Epithelial cell of proximal tubule (primary cell): ENCODE results near the gene NEK4. TPM values are rescaled to one million over a fixed set of nuclear protein-coding genes. Genes with fewer than 3 reads are reported as not detected.
A peak's percentile ranks its signal among the peaks of the same experiment; 100 is the strongest.

Experiments
- DNase-seq: peaks from one replicate; pipeline ENCODE4 v3.0.0-alpha.2; 2011; ENCODE audit warnings: low read depth
- H3K4me3 ChIP-seq: 2 replicates; pipeline ENCODE4 v1.5.1; 2011; ENCODE audit warnings: low read depth, mild to moderate bottlenecking, low read length
- total RNA-seq: library from RNA; depleted of rRNA; stranded (reverse); fragments of >200 nt; gene quantifications from 2 replicates; pipeline ENCODE4 v1.2.3, GENCODE V29; 2015
- TF ChIP-seq, protein P1 (sequence below): conservative IDR thresholded peaks from 2 replicates; pipeline ENCODE4 v1.5.1; 2012; ENCODE audit warnings: low read depth, mild to moderate bottlenecking, low read length

NEK4 gene
- total RNA-seq, 1 donor from 2014 or later, result 13.3 TPM

DNA sequence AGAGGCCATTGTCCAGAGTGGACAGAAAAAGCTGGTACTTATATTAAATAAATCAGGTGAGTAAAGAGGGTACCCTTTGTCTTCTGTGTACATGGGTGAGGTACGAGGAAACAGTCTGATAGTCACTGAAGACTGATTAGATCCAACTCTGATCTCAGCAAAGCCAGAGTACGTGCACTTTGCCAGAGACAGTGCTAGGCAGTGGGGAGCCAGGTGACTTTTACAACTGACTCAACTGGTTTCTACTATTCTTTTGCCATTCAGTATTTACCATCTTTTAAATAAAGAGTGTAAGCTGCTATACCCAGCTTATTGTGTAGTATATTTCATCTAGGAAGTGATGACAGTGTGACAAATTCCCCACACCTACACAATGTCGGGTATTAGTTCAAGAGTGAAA lies 81.6 kb downstream of the NEK4 start:
- TF ChIP-seq, protein P1, sequence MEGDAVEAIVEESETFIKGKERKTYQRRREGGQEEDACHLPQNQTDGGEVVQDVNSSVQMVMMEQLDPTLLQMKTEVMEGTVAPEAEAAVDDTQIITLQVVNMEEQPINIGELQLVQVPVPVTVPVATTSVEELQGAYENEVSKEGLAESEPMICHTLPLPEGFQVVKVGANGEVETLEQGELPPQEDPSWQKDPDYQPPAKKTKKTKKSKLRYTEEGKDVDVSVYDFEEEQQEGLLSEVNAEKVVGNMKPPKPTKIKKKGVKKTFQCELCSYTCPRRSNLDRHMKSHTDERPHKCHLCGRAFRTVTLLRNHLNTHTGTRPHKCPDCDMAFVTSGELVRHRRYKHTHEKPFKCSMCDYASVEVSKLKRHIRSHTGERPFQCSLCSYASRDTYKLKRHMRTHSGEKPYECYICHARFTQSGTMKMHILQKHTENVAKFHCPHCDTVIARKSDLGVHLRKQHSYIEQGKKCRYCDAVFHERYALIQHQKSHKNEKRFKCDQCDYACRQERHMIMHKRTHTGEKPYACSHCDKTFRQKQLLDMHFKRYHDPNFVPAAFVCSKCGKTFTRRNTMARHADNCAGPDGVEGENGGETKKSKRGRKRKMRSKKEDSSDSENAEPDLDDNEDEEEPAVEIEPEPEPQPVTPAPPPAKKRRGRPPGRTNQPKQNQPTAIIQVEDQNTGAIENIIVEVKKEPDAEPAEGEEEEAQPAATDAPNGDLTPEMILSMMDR, result no peak
- H3K4me3 ChIP-seq, result no peak overlapping the region
- no peak for DNase-seq

- DNase-seq, result no peak
- TF ChIP-seq, protein P1, result no peak
- no peak overlapping the region for H3K4me3 ChIP-seq
Measured at GRCh38 chr3:52688266-52688665, 82.5 kb downstream of the NEK4 start.

DNA sequence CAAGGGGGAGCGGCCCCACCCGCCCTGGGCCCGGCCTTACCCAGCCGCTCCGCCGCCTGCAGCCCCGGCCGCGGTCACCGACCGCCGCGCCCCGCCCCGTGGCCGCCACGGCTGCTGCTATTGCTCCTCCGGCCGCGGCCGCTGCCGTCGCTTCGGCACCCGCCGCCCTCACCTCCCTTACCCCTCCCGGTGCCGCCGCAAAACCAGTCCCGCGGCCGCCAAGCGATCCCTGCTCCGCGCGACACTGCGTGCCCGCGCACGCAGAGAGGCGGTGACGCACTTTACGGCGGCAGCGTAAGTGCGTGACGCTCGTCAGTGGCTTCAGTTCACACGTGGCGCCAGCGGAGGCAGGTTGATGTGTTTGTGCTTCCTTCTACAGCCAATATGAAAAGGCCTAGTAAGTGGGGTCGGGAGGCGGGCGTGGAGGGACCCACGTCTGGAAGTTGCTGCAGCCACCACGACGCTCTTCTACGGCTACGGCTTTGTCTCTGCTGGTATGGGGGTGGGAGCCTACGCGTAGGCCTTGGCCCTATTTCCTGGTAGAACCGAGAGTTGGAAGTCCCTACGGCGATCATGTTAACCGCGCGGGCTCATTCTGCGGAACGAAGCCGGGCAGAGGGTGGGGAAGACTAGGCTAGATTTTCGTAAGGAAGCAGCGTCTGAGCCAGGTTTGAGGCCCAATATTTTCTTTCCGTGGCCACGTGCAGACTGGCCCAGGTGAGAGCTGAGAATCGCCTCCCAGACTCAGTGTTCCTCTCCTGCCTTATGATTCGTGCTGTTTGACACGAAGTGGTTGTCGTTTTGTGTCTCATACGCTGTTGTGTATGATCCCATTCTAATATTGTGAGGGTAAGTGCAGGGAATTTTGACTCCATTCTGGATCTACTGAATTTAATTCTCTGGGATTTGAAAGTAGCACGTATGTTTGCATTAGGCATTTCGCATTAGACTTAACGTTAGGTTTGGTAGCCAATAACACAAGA lies 84.7 kb downstream of the NEK4 start, which contains the start of the genes GNL3 and PBRM1:
Gene GNL3, plus strand, starts transcription at position 324 of the 983 bp plus-strand sequence. Its CDS starts 61 bp downstream, at position 385.
Gene PBRM1, minus strand, starts transcription at position 205 of the 983 bp plus-strand sequence.
- peak within 1 kb of the TSS; percentile 94 for H3K4me3 ChIP-seq
- no peak for DNase-seq
- TF ChIP-seq, protein P1, result no peak

- no peak for DNase-seq
- TF ChIP-seq, protein P1, result no peak
- H3K4me3 ChIP-seq, result peak overlapping the region; percentile 94
Measured at GRCh38 chr3:52685285-52685708, 85.4 kb downstream of the NEK4 start.

GRCh38 chr3:52684184-52684583 lies 86.6 kb downstream of the NEK4 start:
- TF ChIP-seq, protein P1, result no peak
- DNase-seq, result no peak
- H3K4me3 ChIP-seq, result peak overlapping the region; percentile 94

- TF ChIP-seq, protein P1, result no peak
- DNase-seq, result no peak
- H3K4me3 ChIP-seq, result no peak overlapping the region
Measured at GRCh38 chr3:52683611-52684010, 87.1 kb downstream of the NEK4 start.
